ENCODE results near the gene SSR2.

DNA sequence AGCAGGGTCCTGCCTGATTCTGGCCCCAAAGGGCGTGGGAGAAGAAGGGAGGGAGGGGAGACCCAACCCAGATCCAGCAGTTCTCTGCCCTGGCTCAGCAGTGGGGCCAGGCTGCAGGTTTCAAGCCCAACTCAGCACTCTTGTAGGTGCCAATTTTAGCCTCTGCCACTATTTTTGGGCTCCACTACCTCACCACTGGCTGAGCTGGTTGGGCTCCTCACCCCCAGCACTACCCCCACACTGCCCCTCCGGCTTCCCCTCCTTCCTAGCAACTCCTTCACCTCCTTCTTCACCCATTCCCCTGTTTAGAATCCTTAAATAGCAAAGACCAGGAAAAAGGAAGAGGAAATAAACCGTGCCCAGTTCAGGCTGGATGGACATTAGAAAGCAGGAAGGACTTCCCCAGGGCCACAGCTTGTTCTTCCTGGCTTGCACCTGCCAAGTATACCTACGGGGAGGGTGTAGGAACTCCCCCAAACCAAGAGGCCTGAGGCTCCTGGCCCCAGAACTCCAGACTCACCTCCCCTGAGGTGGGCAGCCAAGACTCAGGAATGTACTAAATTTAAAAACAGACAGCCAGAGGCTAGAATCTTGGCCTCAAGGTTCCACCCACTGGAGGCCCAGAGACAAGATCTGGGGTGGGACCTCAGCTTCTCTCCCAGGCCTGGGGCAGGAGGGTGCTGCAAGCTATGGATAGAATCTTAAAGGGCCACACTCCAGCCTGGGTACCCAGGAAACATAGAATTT, 41.0 kb downstream of the SSR2 start:
- TF ChIP-seq, protein P1, sequence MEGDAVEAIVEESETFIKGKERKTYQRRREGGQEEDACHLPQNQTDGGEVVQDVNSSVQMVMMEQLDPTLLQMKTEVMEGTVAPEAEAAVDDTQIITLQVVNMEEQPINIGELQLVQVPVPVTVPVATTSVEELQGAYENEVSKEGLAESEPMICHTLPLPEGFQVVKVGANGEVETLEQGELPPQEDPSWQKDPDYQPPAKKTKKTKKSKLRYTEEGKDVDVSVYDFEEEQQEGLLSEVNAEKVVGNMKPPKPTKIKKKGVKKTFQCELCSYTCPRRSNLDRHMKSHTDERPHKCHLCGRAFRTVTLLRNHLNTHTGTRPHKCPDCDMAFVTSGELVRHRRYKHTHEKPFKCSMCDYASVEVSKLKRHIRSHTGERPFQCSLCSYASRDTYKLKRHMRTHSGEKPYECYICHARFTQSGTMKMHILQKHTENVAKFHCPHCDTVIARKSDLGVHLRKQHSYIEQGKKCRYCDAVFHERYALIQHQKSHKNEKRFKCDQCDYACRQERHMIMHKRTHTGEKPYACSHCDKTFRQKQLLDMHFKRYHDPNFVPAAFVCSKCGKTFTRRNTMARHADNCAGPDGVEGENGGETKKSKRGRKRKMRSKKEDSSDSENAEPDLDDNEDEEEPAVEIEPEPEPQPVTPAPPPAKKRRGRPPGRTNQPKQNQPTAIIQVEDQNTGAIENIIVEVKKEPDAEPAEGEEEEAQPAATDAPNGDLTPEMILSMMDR (tag by site-specific recombination; IDR thresholded peaks at IDR 0.05): no peak
- TF ChIP-seq GLI4 (tag by site-specific recombination; IDR thresholded peaks at IDR 0.05) (no peak), ZNF350 (tag by site-specific recombination; IDR thresholded peaks at IDR 0.05) (no peak), SALL2 (tag by site-specific recombination; IDR thresholded peaks at IDR 0.05; ENCODE audit: borderline replicate concordance) (no peak), ZNF202 (tag by site-specific recombination; IDR thresholded peaks at IDR 0.05; ENCODE audit: borderline replicate concordance) (no peak), ZNF48 (tag by site-specific recombination; IDR thresholded peaks at IDR 0.05) (no peak), ZNF174 (tag by site-specific recombination; IDR thresholded peaks at IDR 0.05) (no peak), ZBTB7A (tag by site-specific recombination; IDR thresholded peaks at IDR 0.05; ENCODE audit: low read depth) (no peak), YY1 (tag by site-specific recombination; IDR thresholded peaks at IDR 0.05) (no peak), ZNF560 (tag by site-specific recombination; IDR thresholded peaks at IDR 0.05; ENCODE audit: borderline replicate concordance) (no peak)
- TF ChIP-seq, protein P2, sequence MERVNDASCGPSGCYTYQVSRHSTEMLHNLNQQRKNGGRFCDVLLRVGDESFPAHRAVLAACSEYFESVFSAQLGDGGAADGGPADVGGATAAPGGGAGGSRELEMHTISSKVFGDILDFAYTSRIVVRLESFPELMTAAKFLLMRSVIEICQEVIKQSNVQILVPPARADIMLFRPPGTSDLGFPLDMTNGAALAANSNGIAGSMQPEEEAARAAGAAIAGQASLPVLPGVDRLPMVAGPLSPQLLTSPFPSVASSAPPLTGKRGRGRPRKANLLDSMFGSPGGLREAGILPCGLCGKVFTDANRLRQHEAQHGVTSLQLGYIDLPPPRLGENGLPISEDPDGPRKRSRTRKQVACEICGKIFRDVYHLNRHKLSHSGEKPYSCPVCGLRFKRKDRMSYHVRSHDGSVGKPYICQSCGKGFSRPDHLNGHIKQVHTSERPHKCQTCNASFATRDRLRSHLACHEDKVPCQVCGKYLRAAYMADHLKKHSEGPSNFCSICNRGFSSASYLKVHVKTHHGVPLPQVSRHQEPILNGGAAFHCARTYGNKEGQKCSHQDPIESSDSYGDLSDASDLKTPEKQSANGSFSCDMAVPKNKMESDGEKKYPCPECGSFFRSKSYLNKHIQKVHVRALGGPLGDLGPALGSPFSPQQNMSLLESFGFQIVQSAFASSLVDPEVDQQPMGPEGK (tag by site-specific recombination; IDR thresholded peaks at IDR 0.05): no peak
- TF ChIP-seq, protein P3, sequence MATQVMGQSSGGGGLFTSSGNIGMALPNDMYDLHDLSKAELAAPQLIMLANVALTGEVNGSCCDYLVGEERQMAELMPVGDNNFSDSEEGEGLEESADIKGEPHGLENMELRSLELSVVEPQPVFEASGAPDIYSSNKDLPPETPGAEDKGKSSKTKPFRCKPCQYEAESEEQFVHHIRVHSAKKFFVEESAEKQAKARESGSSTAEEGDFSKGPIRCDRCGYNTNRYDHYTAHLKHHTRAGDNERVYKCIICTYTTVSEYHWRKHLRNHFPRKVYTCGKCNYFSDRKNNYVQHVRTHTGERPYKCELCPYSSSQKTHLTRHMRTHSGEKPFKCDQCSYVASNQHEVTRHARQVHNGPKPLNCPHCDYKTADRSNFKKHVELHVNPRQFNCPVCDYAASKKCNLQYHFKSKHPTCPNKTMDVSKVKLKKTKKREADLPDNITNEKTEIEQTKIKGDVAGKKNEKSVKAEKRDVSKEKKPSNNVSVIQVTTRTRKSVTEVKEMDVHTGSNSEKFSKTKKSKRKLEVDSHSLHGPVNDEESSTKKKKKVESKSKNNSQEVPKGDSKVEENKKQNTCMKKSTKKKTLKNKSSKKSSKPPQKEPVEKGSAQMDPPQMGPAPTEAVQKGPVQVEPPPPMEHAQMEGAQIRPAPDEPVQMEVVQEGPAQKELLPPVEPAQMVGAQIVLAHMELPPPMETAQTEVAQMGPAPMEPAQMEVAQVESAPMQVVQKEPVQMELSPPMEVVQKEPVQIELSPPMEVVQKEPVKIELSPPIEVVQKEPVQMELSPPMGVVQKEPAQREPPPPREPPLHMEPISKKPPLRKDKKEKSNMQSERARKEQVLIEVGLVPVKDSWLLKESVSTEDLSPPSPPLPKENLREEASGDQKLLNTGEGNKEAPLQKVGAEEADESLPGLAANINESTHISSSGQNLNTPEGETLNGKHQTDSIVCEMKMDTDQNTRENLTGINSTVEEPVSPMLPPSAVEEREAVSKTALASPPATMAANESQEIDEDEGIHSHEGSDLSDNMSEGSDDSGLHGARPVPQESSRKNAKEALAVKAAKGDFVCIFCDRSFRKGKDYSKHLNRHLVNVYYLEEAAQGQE (tag by site-specific recombination; IDR thresholded peaks at IDR 0.05): no peak

All from HEK293 (cell line).